Brain microvascular endothelial cell (primary cell): Measurements from ENCODE around the gene NACAD.

Experiments
- DNase-seq: peaks from one replicate; pipeline ENCODE4 v3.0.0-alpha.2; 2020
- H3K27ac ChIP-seq: fragments of 250-450 bp; sonication (Bioruptor Pico); 2 replicates; pipeline ENCODE4 v1.5.1; 2020; ENCODE audit warnings: mild to moderate bottlenecking, moderate library complexity
- H3K27me3 ChIP-seq: fragments of 250-450 bp; sonication (Bioruptor Pico); replicated peaks from 2 replicates; pipeline ENCODE4 v1.5.1; 2020; ENCODE audit warnings: mild to moderate bottlenecking
- H3K36me3 ChIP-seq: fragments of 250-450 bp; sonication (Bioruptor Pico); replicated peaks from 2 replicates; pipeline ENCODE4 v1.5.1; 2020; ENCODE audit warnings: mild to moderate bottlenecking
- H3K4me3 ChIP-seq: 2 replicates; pipeline ENCODE4 v1.5.1; 2011; ENCODE audit warnings: low read depth, mild to moderate bottlenecking, control low read depth, low read length, moderate library complexity
- in situ Hi-C: cut with HindIII; loops from 2 replicates; pipeline ENCODE4 v1.10.0; 2017; ENCODE audit warnings: low sequenced_read_pairs, low pct_ligation_motif_present
- TF ChIP-seq, protein P1 (sequence below): IDR thresholded peaks from 2 replicates; pipeline ENCODE4 v1.5.1; 2011; ENCODE audit warnings: low read depth, mild to moderate bottlenecking, moderate library complexity, low read length, control low read depth, inconsistent platforms; ENCODE audit errors: missing control alignments

The NACAD gene

GRCh38 chr7:45112648-45113047 is 23.9 kb upstream of the NACAD start:
- in situ Hi-C loops, result no loop called here
- DNase-seq, result no peak
- TF ChIP-seq, protein P1, sequence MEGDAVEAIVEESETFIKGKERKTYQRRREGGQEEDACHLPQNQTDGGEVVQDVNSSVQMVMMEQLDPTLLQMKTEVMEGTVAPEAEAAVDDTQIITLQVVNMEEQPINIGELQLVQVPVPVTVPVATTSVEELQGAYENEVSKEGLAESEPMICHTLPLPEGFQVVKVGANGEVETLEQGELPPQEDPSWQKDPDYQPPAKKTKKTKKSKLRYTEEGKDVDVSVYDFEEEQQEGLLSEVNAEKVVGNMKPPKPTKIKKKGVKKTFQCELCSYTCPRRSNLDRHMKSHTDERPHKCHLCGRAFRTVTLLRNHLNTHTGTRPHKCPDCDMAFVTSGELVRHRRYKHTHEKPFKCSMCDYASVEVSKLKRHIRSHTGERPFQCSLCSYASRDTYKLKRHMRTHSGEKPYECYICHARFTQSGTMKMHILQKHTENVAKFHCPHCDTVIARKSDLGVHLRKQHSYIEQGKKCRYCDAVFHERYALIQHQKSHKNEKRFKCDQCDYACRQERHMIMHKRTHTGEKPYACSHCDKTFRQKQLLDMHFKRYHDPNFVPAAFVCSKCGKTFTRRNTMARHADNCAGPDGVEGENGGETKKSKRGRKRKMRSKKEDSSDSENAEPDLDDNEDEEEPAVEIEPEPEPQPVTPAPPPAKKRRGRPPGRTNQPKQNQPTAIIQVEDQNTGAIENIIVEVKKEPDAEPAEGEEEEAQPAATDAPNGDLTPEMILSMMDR, result no peak
- Histone ChIP-seq H3K27ac (no peak overlapping the region), H3K27me3 (no peaks in the 10 kb centered on the region), H3K36me3 (peaks cover 14% of the 10 kb centered on the region), H3K4me3 (no peak overlapping the region)

GRCh38 chr7:45111298-45112223 is 22.8 kb upstream of the NACAD start, which contains the start of gene TBRG4:
Gene TBRG4 (minus strand): TSS chr7:45111697. CDS start chr7:45109237, 2,460 bp downstream.
- peaks cover 24% of the 10 kb centered on the region for H3K36me3 ChIP-seq
- in situ Hi-C loops, result no loop called here

DNA sequence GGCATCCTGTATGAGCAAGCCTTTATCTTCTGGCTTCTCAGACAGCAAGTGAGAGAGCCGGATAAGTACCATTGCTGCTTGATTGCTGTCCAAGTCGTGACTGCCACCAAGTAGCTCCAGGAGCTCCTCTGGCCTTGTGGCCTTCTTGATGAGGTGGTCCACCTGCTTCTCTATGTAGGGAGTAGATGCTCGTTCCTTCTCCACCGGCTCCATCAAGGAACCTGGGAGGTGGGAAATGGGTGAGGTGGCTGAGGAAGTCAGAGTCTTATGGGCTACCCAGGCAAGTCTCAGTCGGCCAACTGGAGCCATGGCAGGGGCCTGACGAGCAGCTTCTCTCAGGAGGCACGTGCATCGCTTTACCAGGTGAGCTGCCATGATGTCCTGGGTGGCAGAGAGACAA is 20.1 kb upstream of the NACAD start:
- Histone ChIP-seq H3K27ac (no peak overlapping the region), H3K4me3 (no peak overlapping the region), H3K36me3 (peaks cover 51% of the 10 kb centered on the region), H3K27me3 (no peaks in the 10 kb centered on the region)
- TF ChIP-seq, protein P1, result no peak
- in situ Hi-C loops, result no loop called here
- no peak for DNase-seq

More at GRCh38 chr7:45111298-45112223, 22.8 kb upstream of the NACAD start, which contains the start of gene TBRG4:
- Histone ChIP-seq H3K27me3 (no peaks in the 10 kb centered on the region), H3K27ac (peak within 1 kb of the TSS; percentile 95), H3K4me3 (peak within 1 kb of the TSS; percentile 98)
- DNase-seq, result peak; percentile 88
- TF ChIP-seq, protein P1, result peak; percentile 46

DNA sequence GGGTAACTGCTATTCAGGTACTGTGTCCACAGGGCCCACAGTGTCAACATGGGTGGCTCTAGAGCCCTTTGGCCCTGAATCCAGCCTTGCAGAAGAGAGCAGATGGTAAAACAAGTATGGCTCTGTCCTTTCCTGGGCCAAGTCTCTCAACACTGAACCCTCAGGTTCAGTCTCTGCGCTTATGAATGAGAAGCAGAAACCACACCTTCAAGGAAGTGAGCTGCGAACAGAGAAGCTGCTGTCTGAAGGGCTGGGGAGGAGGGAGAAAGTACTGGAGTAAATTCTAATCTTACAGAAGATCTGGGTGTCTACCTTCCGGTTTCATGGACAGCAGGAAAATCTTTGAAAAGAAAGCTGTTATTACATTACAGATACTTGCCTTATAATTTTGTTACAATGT is 18.6 kb upstream of the NACAD start:
- in situ Hi-C loops, result no loop called here
- H3K36me3 ChIP-seq, result peaks cover 66% of the 10 kb centered on the region

GRCh38 chr7:45106820-45107219 is 18.1 kb upstream of the NACAD start:
- H3K27ac ChIP-seq, result no peak overlapping the region
- H3K36me3 ChIP-seq, result peaks cover 71% of the 10 kb centered on the region
- H3K4me3 ChIP-seq, result no peak overlapping the region
- in situ Hi-C loops, result no loop called here
- TF ChIP-seq, protein P1, result no peak
- no peak for DNase-seq
- no peaks in the 10 kb centered on the region for H3K27me3 ChIP-seq

More for the DNA sequence above, 18.6 kb upstream of the NACAD start:
- Histone ChIP-seq H3K4me3 (no peak overlapping the region), H3K27me3 (no peaks in the 10 kb centered on the region), H3K27ac (no peak overlapping the region)
- no peak for DNase-seq
- TF ChIP-seq, protein P1, result no peak
